HG03460 (cell line): Measurements from ENCODE around the gene GPR137B.
A peak's percentile ranks its signal among the peaks of the same experiment; 100 is the strongest.
"Not testable (repeated sequence)": the region's sequence is repeated elsewhere in the genome, so short reads cannot be mapped to it uniquely, and the experiment has no call there.

ENCODE experiments used
- ATAC-seq: cut with Tn5 transposase; IDR thresholded peaks from one replicate; pipeline ENCODE4 v1.9.1; 2021; ENCODE audit not compliant: unreplicated experiment

The GPR137B gene

GRCh38 chr1:236159704-236160539 lies 17.6 kb downstream of the GPR137B start:
- peak; percentile 44 for ATAC-seq

- peak; percentile 5 for ATAC-seq
These were observed 18.3 kb downstream of the GPR137B start for GRCh38 chr1:236160540-236161127.

- no peak for ATAC-seq
These were observed 18.9 kb downstream of the GPR137B start for GRCh38 chr1:236161230-236161629.

- not testable (repeated sequence) for ATAC-seq
These were observed 19.4 kb downstream of the GPR137B start for GRCh38 chr1:236161755-236162154.

- no peak for ATAC-seq
These were observed 21.3 kb downstream of the GPR137B start for GRCh38 chr1:236163463-236164153.

- ATAC-seq: no peak
These were observed 21.9 kb downstream of the GPR137B start for GRCh38 chr1:236164273-236164672.

- no peak for ATAC-seq
These were observed 23.1 kb downstream of the GPR137B start for GRCh38 chr1:236165238-236165981.

GRCh38 chr1:236166041-236166440 lies 23.7 kb downstream of the GPR137B start:
- no peak for ATAC-seq

- no peak for ATAC-seq
These were observed 24.8 kb downstream of the GPR137B start for GRCh38 chr1:236167154-236167553.

GRCh38 chr1:236167578-236167977 lies 25.2 kb downstream of the GPR137B start:
- no peak for ATAC-seq

GRCh38 chr1:236168716-236169429 lies 26.5 kb downstream of the GPR137B start:
- no peak for ATAC-seq

GRCh38 chr1:236172041-236172579 lies 29.8 kb downstream of the GPR137B start:
- ATAC-seq: no peak

- no peak for ATAC-seq
These were observed 30.9 kb downstream of the GPR137B start for GRCh38 chr1:236173174-236173767.

- ATAC-seq: peak; percentile 60
These were observed 33.5 kb downstream of the GPR137B start for GRCh38 chr1:236175642-236176336.

GRCh38 chr1:236176337-236177336 lies 34.3 kb downstream of the GPR137B start:
- no peak for ATAC-seq

GRCh38 chr1:236179634-236180033 lies 37.3 kb downstream of the GPR137B start:
- no peak for ATAC-seq

- no peak for ATAC-seq
These were observed 38.7 kb downstream of the GPR137B start for GRCh38 chr1:236181059-236181458.

- no peak for ATAC-seq
These were observed 43.3 kb downstream of the GPR137B start for GRCh38 chr1:236185687-236186086.
